GM13976 (cell line): ENCODE data around the gene SNRNP35.

Source experiments
- DNase-seq: peaks from one replicate; pipeline ENCODE4 v3.0.0; 2012; ENCODE audit warnings: low spot score
- in situ Hi-C: fragments of 300-500 bp; cut with MboI; formaldehyde crosslinking; loops from one replicate; pipeline ENCODE4 v1.12.0; 2022; ENCODE audit warnings: low sequenced_read_pairs, mixed read lengths, inconsistent platforms; ENCODE audit not compliant: unreplicated experiment
- TF ChIP-seq, protein P1 (sequence below): IDR thresholded peaks from 2 replicates; pipeline ENCODE4 v1.5.1; 2012; ENCODE audit warnings: borderline replicate concordance, mild to moderate bottlenecking; ENCODE audit not compliant: insufficient read depth; ENCODE audit errors: extremely low read depth, missing control alignments, control extremely low read depth

Gene SNRNP35

DNA sequence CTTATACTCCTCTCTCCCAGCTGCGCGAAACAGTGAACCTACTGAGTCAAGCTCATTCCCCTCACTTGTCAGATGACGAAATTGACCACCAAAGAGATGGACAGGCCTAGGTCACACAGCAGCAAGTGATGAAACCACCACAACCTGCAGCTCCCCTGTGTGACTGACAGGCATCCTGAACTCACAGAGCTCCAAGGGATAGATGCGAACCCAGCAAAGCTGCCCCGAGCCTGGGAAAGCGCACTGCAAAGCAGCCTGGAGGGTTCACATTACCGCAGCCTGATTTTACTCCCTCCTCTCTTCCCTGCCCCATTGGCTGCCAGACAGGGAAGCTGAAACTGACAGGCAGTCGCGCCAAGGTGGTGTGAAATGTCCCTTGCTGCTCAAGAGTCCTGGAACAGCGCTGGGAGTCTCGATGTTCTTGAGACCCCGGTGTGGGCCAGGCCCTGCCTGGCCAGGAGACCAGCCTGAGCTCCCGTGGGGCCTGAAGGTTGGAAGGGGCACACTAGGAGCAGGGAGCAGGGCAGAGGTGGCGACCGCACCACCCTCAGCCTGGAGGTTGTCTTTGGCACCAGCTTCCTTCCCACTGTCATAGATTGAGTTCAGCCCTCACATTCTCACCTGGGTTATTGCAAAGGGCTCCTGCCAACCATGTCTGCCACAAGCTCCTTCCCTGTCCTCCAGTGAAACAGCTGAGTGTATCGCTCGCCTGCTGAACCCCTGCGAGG lies 36.3 kb downstream of the SNRNP35 start:
- TF ChIP-seq, protein P1, sequence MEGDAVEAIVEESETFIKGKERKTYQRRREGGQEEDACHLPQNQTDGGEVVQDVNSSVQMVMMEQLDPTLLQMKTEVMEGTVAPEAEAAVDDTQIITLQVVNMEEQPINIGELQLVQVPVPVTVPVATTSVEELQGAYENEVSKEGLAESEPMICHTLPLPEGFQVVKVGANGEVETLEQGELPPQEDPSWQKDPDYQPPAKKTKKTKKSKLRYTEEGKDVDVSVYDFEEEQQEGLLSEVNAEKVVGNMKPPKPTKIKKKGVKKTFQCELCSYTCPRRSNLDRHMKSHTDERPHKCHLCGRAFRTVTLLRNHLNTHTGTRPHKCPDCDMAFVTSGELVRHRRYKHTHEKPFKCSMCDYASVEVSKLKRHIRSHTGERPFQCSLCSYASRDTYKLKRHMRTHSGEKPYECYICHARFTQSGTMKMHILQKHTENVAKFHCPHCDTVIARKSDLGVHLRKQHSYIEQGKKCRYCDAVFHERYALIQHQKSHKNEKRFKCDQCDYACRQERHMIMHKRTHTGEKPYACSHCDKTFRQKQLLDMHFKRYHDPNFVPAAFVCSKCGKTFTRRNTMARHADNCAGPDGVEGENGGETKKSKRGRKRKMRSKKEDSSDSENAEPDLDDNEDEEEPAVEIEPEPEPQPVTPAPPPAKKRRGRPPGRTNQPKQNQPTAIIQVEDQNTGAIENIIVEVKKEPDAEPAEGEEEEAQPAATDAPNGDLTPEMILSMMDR, result no peak
- DNase-seq, result no peak
- in situ Hi-C loops, result no loop called here

GRCh38 chr12:123497065-123497464 lies 39.1 kb downstream of the SNRNP35 start:
- DNase-seq, result no peak
- in situ Hi-C loops, result no loop called here
- TF ChIP-seq, protein P1, result no peak

DNA sequence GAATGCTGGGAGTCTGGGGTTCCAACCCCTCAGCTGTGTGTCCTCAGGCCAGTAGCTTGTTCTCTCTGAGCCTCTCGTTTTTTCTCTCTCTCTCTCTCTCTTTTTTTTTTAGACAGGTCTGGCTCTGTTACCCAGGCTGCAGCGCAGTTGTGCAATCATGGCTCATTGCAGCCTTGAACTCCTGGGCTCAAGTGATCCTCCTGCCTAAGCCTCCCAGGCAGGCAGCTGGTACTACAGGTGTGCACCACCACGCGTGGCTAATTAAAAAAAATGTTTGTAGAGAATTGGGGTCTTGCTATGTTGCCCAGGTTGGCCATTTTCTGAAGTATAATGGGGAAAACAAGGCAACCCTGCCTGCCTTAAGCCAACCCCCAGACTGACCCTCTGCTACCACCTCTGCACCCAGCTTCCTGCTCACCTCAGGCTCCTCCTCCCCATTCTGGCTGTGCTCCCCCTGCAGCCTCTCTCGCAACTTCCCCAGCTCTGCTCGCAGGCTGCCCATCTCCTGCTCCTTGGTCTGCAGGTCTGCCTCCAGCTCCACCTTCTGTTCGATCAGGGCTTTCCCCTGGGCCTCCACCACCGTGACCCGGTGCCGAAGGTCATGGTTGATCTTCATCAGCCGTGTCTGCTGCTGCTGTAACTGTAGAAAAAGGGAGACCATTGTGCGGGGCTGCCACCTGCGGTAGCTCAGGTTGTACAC lies 40.3 kb downstream of the SNRNP35 start:
- DNase-seq, result no peak
- in situ Hi-C loops, result no loop called here
- TF ChIP-seq, protein P1, result no peak

- in situ Hi-C loops, result no loop called here
- TF ChIP-seq, protein P1, result no peak
- DNase-seq, result no peak
Observed at GRCh38 chr12:123499332-123499731, 41.4 kb downstream of the SNRNP35 start.

DNA sequence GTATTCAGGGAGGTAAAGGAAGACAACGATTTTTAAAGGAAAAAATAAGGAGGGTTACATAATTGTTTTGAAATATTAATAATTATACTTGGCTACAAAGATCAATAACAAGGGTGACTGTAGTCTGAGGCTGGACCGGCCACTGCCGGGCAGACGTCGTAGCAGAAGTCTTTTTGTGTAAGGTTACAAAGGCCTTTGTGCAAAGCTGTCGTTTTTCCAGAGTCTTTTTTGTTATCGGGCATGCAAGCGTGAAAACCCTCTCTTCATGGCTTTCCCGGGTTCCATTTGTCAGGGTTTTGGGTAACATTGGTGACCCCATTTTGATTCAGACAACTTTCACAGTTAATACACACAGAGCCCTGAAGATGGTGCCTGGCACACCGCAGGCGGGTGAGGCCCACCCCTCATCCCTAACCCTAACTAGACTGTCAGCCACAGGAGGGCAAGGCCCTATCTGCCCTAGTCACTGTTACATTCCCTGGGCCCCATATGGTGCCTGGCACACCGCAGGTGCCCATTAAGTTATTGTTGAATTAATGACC lies 44.3 kb downstream of the SNRNP35 start:
- TF ChIP-seq, protein P1, result no peak
- in situ Hi-C loops, result no loop called here
- no peak for DNase-seq

DNA sequence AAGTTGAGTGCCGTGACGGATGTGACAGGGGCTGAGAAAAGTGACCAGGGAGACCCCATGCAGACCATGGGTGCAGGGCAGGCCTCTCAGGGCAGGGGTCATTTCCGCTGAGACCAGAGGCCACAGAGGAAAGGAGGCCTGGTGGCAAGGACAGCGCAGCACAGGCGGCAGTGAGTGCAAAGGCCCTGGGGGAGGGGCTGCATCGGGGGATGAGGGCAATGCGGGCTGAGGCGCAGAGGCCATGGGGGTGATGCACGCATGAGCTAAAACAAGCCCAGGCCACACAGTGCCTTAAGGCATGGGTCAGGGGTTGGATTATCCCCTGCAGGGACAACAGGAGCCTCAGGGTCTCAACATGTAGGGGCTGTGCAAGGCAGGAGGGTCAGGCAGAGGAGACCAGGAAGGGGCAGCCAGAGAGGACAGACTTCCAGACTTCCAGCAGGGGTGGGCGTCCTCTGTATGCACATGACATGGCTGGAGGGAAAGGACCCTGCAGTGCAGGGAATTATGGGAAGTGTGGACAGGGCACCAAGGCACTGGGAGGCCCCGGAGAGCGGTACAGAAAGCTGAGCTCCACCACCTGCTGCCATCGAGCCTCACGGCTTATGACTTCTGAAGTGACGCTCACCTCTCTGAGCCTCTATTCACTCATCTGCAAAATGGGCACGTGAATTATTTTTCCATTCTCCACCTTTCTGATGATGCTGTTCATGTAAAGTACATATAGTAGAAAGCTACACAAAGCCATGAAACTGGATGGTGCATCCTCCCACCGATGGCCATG lies 48.3 kb downstream of the SNRNP35 start:
- no peak for DNase-seq
- in situ Hi-C loops, result no loop called here
- TF ChIP-seq, protein P1, result no peak
